SK-N-SH treated with all-trans-retinoic acid at 6 μM for 48 hours (cell line): ENCODE data around the gene LTF.

Source experiments
- ARNTL ChIP-seq: fragments of 450-650 bp; formaldehyde crosslinking; IDR thresholded peaks from 2 replicates; pipeline ENCODE4 v1.5.0; 2020; ENCODE audit warnings: low read depth, mild to moderate bottlenecking, moderate library complexity, borderline replicate concordance
- BACH2 ChIP-seq: fragments of 250-450 bp; sonication (Bioruptor Pico); IDR thresholded peaks from 2 replicates; pipeline ENCODE4 v1.9.0; 2021; ENCODE audit warnings: mild to moderate bottlenecking, borderline replicate concordance
- ISL1 ChIP-seq: fragments of 250-450 bp; sonication (Bioruptor Pico); IDR thresholded peaks from 2 replicates; pipeline ENCODE4 v2.1.2; 2022; ENCODE audit warnings: mild to moderate bottlenecking, moderate library complexity
- OSR1 ChIP-seq: fragments of 250-450 bp; sonication (Bioruptor Pico); IDR thresholded peaks from 2 replicates; pipeline ENCODE4 v1.8.0; 2022; ENCODE audit warnings: moderate library complexity, mild to moderate bottlenecking, inconsistent platforms
- RARB ChIP-seq: fragments of 250-450 bp; sonication (Bioruptor Pico); IDR thresholded peaks from 2 replicates; pipeline ENCODE4 v1.8.0; 2021; ENCODE audit warnings: mild to moderate bottlenecking, moderate library complexity
- ZFP30 ChIP-seq: fragments of 450-650 bp; formaldehyde crosslinking; IDR thresholded peaks from 2 replicates; pipeline ENCODE4 v1.5.0; 2022; ENCODE audit warnings: mild to moderate bottlenecking, moderate library complexity
- ZNF565 ChIP-seq: fragments of 450-650 bp; formaldehyde crosslinking; conservative IDR thresholded peaks from 2 replicates; pipeline ENCODE4 v1.5.0; 2020; ENCODE audit warnings: low read depth, mild to moderate bottlenecking, moderate library complexity
- ZNF70 ChIP-seq: fragments of 450-650 bp; formaldehyde crosslinking; IDR thresholded peaks from 2 replicates; pipeline ENCODE4 v1.5.0; 2020; ENCODE audit warnings: mild to moderate bottlenecking, moderate library complexity
- TF ChIP-seq, protein P1 (sequence below): fragments of 250-450 bp; sonication (Bioruptor Pico); IDR thresholded peaks from 2 replicates; pipeline ENCODE4 v1.8.0; 2020; ENCODE audit warnings: mild to moderate bottlenecking, moderate library complexity, borderline replicate concordance
- TF ChIP-seq, protein P2 (sequence below): fragments of 250-450 bp; sonication (Bioruptor Pico); IDR thresholded peaks from 2 replicates; pipeline ENCODE4 v1.5.1; 2020; ENCODE audit warnings: low read depth, mild to moderate bottlenecking, moderate library complexity

DNA sequence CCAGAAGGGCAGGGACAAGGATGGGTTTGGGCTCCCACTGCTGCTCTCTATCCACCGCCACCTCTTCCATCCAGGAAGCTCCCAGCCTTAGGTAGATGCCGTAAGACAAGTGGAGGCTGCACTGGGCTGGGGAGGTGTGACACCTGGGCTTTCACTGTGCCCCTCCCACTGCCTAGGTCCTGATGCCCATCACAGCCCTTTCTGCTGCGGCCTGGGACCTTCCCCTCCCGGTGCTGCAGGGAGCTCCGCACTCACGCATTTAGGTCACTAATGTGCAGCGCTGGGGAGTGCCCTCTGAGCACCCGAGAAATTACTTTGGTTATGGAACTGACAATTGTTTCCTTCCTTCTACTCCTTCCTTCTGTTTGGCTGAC lies 850 bp downstream of the LTF start:
- TF ChIP-seq BACH2 (CRISPR knock-in tag) (no peak), ZNF70 (CRISPR knock-in tag) (no peak), ISL1 (CRISPR knock-in tag) (no peak), ARNTL (CRISPR knock-in tag) (no peak), ZNF565 (CRISPR knock-in tag) (no peak), OSR1 (CRISPR knock-in tag) (no peak), RARB (CRISPR knock-in tag) (no peak), ZFP30 (no peak)
- TF ChIP-seq, protein P1, sequence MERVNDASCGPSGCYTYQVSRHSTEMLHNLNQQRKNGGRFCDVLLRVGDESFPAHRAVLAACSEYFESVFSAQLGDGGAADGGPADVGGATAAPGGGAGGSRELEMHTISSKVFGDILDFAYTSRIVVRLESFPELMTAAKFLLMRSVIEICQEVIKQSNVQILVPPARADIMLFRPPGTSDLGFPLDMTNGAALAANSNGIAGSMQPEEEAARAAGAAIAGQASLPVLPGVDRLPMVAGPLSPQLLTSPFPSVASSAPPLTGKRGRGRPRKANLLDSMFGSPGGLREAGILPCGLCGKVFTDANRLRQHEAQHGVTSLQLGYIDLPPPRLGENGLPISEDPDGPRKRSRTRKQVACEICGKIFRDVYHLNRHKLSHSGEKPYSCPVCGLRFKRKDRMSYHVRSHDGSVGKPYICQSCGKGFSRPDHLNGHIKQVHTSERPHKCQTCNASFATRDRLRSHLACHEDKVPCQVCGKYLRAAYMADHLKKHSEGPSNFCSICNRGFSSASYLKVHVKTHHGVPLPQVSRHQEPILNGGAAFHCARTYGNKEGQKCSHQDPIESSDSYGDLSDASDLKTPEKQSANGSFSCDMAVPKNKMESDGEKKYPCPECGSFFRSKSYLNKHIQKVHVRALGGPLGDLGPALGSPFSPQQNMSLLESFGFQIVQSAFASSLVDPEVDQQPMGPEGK (CRISPR knock-in tag) = no peak
- TF ChIP-seq, protein P2, sequence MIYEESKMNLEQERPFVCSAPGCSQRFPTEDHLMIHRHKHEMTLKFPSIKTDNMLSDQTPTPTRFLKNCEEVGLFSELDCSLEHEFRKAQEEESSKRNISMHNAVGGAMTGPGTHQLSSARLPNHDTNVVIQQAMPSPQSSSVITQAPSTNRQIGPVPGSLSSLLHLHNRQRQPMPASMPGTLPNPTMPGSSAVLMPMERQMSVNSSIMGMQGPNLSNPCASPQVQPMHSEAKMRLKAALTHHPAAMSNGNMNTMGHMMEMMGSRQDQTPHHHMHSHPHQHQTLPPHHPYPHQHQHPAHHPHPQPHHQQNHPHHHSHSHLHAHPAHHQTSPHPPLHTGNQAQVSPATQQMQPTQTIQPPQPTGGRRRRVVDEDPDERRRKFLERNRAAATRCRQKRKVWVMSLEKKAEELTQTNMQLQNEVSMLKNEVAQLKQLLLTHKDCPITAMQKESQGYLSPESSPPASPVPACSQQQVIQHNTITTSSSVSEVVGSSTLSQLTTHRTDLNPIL (CRISPR knock-in tag) = no peak
